PFSK-1 (cell line): ENCODE data around the gene NDUFB6.
A peak's percentile ranks its signal among the peaks of the same experiment; 100 is the strongest.

ENCODE experiments used
- FOXP2 ChIP-seq: optimal IDR thresholded peaks from 2 replicates; pipeline ENCODE3; 2011; ENCODE audit warnings: borderline replicate concordance, control low read depth, inconsistent platforms; ENCODE audit not compliant: insufficient read depth; ENCODE audit errors: extremely low read length, extremely low read depth
- POLR2AphosphoS5 ChIP-seq: IDR thresholded peaks from 2 replicates; pipeline ENCODE4 v1.6.1; 2012; ENCODE audit warnings: low read depth, mild to moderate bottlenecking, control low read depth, low read length, moderate library complexity
- REST ChIP-seq, 2 experiments: IDR thresholded peaks; 2 replicates each; pipeline versions ENCODE4 v1.6.1 to v1.8.0; 2011 to 2012; ENCODE audit warnings: low read depth in 2 of 2, low read length in 2 of 2, control low read depth in 1 of 2, inconsistent platforms in 1 of 2, mild to moderate bottlenecking in 1 of 2, moderate library complexity in 1 of 2; ENCODE audit not compliant: insufficient read depth in 1 of 2
- SIN3A ChIP-seq: IDR thresholded peaks from 2 replicates; pipeline ENCODE4 v1.6.1; 2012; ENCODE audit warnings: mild to moderate bottlenecking, low read length, moderate library complexity, borderline replicate concordance; ENCODE audit not compliant: insufficient read depth
- TAF1 ChIP-seq: IDR thresholded peaks from 2 replicates; pipeline ENCODE4 v1.6.1; 2012; ENCODE audit warnings: low read length, control low read depth, borderline replicate concordance; ENCODE audit not compliant: insufficient read depth

Gene NDUFB6

GRCh38 chr9:32526041-32526706 is 46.8 kb downstream of the NDUFB6 start, which contains the start of gene RIGI:
TSS of gene RIGI (minus strand) at chr9:32526196. CDS start at chr9:32526166, 30 bp downstream.
- TF ChIP-seq SIN3A (0 out of 2 replicates have a peak, but pooled peaks have one; percentile 66), POLR2AphosphoS5 (0 out of 2 replicates have a peak, but pooled peaks have one; percentile 18), FOXP2 (peak; percentile 44), TAF1 (0 out of 2 replicates have a peak, but pooled peaks have one; percentile 22), REST (IDR thresholded peaks at IDR 0.05; ENCODE audit: insufficient read depth in 1 of 2, low read depth in 2 of 2, low read length in 2 of 2) (no peak)

GRCh38 chr9:32525709-32526030 is 47.3 kb downstream of the NDUFB6 start:
- TF ChIP-seq TAF1 (no peak), FOXP2 (no peak), REST (IDR thresholded peaks at IDR 0.05; ENCODE audit: insufficient read depth in 1 of 2, low read depth in 2 of 2, low read length in 2 of 2) (no peak), POLR2AphosphoS5 (no peak), SIN3A (no peak)

GRCh38 chr9:32524892-32525708 is 47.9 kb downstream of the NDUFB6 start:
- TF ChIP-seq FOXP2 (no peak), POLR2AphosphoS5 (no peak), SIN3A (no peak), TAF1 (no peak), REST (IDR thresholded peaks at IDR 0.05; ENCODE audit: insufficient read depth in 1 of 2, low read depth in 2 of 2, low read length in 2 of 2) (no peak)

GRCh38 chr9:32523910-32524309 is 49.0 kb downstream of the NDUFB6 start:
- no peak for TF ChIP-seq FOXP2
- TF ChIP-seq TAF1: no peak
- no peak for TF ChIP-seq SIN3A
- no peak for TF ChIP-seq POLR2AphosphoS5
- no peak for TF ChIP-seq REST (IDR thresholded peaks at IDR 0.05; ENCODE audit: insufficient read depth in 1 of 2, low read depth in 2 of 2, low read length in 2 of 2)
